Trophoblast cell (in vitro differentiated cells and primary cell): ENCODE measurements around the gene MTR.

Experiments used
- DNase-seq, 2 donors: peaks; one replicate each; pipeline ENCODE4 v3.0.0-alpha.2; 2016
- H2AFZ ChIP-seq: 2 replicates; pipeline ENCODE4 v1.6.1; 2013; ENCODE audit warnings: low read length, moderate library complexity, mild to moderate bottlenecking; ENCODE audit not compliant: insufficient read depth, poor library complexity
- H2AK5ac ChIP-seq: 2 replicates; pipeline ENCODE4 v1.6.1; 2013; ENCODE audit warnings: mild to moderate bottlenecking, low read length
- H2BK120ac ChIP-seq: 2 replicates; pipeline ENCODE4 v1.6.1; 2013; ENCODE audit warnings: low read length, mild to moderate bottlenecking, moderate library complexity; ENCODE audit not compliant: insufficient read depth, poor library complexity
- H2BK12ac ChIP-seq: 2 replicates; pipeline ENCODE4 v1.6.1; 2013; ENCODE audit warnings: mild to moderate bottlenecking, low read length, moderate library complexity
- H2BK5ac ChIP-seq: 2 replicates; pipeline ENCODE4 v1.6.1; 2013; ENCODE audit warnings: low read length, low read depth, moderate library complexity, mild to moderate bottlenecking; ENCODE audit not compliant: poor library complexity
- H3K14ac ChIP-seq: 2 replicates; pipeline ENCODE4 v1.6.1; 2013; ENCODE audit warnings: mild to moderate bottlenecking, low read length
- H3K18ac ChIP-seq: 2 replicates; pipeline ENCODE4 v1.6.1; 2013; ENCODE audit warnings: mild to moderate bottlenecking, low read length
- H3K23ac ChIP-seq: 2 replicates; pipeline ENCODE4 v1.6.1; 2013; ENCODE audit warnings: low read length
- H3K27ac ChIP-seq: 2 replicates; pipeline ENCODE4 v1.5.1; 2013; ENCODE audit warnings: low read depth, mild to moderate bottlenecking, inconsistent platforms, low read length, moderate library complexity
- H3K27me3 ChIP-seq: 2 replicates; pipeline ENCODE4 v1.6.1; 2013; ENCODE audit warnings: inconsistent platforms, mild to moderate bottlenecking, low read length, moderate library complexity; ENCODE audit not compliant: insufficient read depth
- H3K36me3 ChIP-seq, 2 experiments: 1 replicate in 1 of 2; 2 replicates in 1 of 2; pipeline ENCODE4 v1.6.1; 2013; ENCODE audit warnings: low read length in 2 of 2, mild to moderate bottlenecking in 2 of 2, moderate library complexity in 1 of 2; ENCODE audit not compliant: insufficient read depth in 2 of 2, control insufficient read depth in 1 of 2
- H3K4ac ChIP-seq: 2 replicates; pipeline ENCODE4 v1.6.1; 2013; ENCODE audit warnings: low read depth, mild to moderate bottlenecking, low read length, moderate library complexity
- H3K4me1 ChIP-seq, 2 experiments: 1 replicate in 1 of 2; 2 replicates in 1 of 2; pipeline ENCODE4 v1.6.1; 2013; ENCODE audit warnings: low read length in 2 of 2, mild to moderate bottlenecking in 2 of 2, moderate library complexity in 1 of 2; ENCODE audit not compliant: insufficient read depth in 2 of 2, control insufficient read depth in 1 of 2
- H3K4me2 ChIP-seq: 2 replicates; pipeline ENCODE4 v1.6.1; 2013; ENCODE audit warnings: inconsistent platforms, mild to moderate bottlenecking, low read length, moderate library complexity
- H3K4me3 ChIP-seq: 2 replicates; pipeline ENCODE4 v1.5.1; 2013; ENCODE audit warnings: mild to moderate bottlenecking, low read depth, low read length, inconsistent platforms
- H3K79me1 ChIP-seq: one replicate; pipeline ENCODE4 v1.6.1; 2013; ENCODE audit warnings: low read length
- H3K79me2 ChIP-seq: 2 replicates; pipeline ENCODE4 v1.6.1; 2013; ENCODE audit warnings: low read length, mild to moderate bottlenecking; ENCODE audit not compliant: control insufficient read depth, insufficient read depth, poor library complexity
- H3K9ac ChIP-seq: 2 replicates; pipeline ENCODE4 v1.6.1; 2013; ENCODE audit warnings: mild to moderate bottlenecking, low read length
- H3K9me3 ChIP-seq: 2 replicates; pipeline ENCODE4 v1.6.1; 2013; ENCODE audit warnings: low read depth, mild to moderate bottlenecking, control low read depth, inconsistent platforms, low read length; ENCODE audit not compliant: insufficient read depth
- H4K12ac ChIP-seq: 2 replicates; pipeline ENCODE4 v1.6.1; 2013; ENCODE audit warnings: low read depth, mild to moderate bottlenecking, low read length, moderate library complexity
- H4K8ac ChIP-seq: 2 replicates; pipeline ENCODE4 v1.6.1; 2013; ENCODE audit warnings: low read depth, mild to moderate bottlenecking, low read length, moderate library complexity
- H4K91ac ChIP-seq: one replicate; pipeline ENCODE4 v1.6.1; 2013; ENCODE audit warnings: low read depth, mild to moderate bottlenecking, low read length, moderate library complexity
- WGBS: extraction: QIAGEN DNeasy Blood & Tissue Kit; methylation state at CpG from one replicate; pipeline ENCODE4 v1.1.7; 2013; ENCODE audit warnings: missing lambda C conversion rate; ENCODE audit not compliant: insufficient read length, insufficient coverage; ENCODE audit errors: extremely low coverage; 5-methylcytosine and 5-hydroxymethylcytosine counted together

MTR gene

GRCh38 chr1:236886199-236886598, 91.1 kb downstream of the MTR start:
- H3K4ac ChIP-seq = no peak overlapping the region

GRCh38 chr1:236887081-236887480, 92.0 kb downstream of the MTR start:
- Histone ChIP-seq H3K9ac (no peak overlapping the region), H3K14ac (no peak overlapping the region), H2AK5ac (no peak overlapping the region), H4K91ac (no peak overlapping the region), H2AFZ (no peak overlapping the region), H2BK120ac (no peak overlapping the region), H2BK12ac (no peak overlapping the region), H3K9me3 (no peaks in the 10 kb centered on the region), H3K18ac (no peak overlapping the region), H3K27ac (no peak overlapping the region), H3K36me3 (peaks cover 3 to 19% of the 10 kb centered on the region in 2 experiments), H3K23ac (no peak overlapping the region), H4K8ac (no peak overlapping the region), H2BK5ac (no peak overlapping the region), H3K79me1 (peaks cover 14% of the 10 kb centered on the region), H3K4me2 (no peak overlapping the region), H3K4me1 (peaks cover 15 to 16% of the 10 kb centered on the region in 2 experiments), H3K79me2 (peaks cover 2% of the 10 kb centered on the region), H4K12ac (no peak overlapping the region), H3K4me3 (no peak overlapping the region), H3K27me3 (no peaks in the 10 kb centered on the region), H3K4ac (no peak overlapping the region)
- WGBS = no CpG with 5 or more reads among the region's 8 CpGs
- no peak for DNase-seq

More at GRCh38 chr1:236886199-236886598, 91.1 kb downstream of the MTR start:
- Histone ChIP-seq H4K8ac (no peak overlapping the region), H3K9me3 (no peaks in the 10 kb centered on the region), H2BK5ac (no peak overlapping the region), H3K4me3 (no peak overlapping the region), H4K12ac (no peak overlapping the region), H3K14ac (no peak overlapping the region), H2BK12ac (no peak overlapping the region), H3K4me2 (no peak overlapping the region), H3K27ac (no peak overlapping the region), H3K23ac (no peak overlapping the region), H2AFZ (no peak overlapping the region), H3K4me1 (peaks cover 10 to 11% of the 10 kb centered on the region in 2 experiments), H2AK5ac (no peak overlapping the region), H2BK120ac (no peak overlapping the region), H3K79me1 (peaks cover 11% of the 10 kb centered on the region), H3K36me3 (peaks cover 3 to 15% of the 10 kb centered on the region in 2 experiments), H3K27me3 (no peaks in the 10 kb centered on the region), H4K91ac (no peak overlapping the region), H3K9ac (no peak overlapping the region), H3K18ac (no peak overlapping the region), H3K79me2 (peaks cover 2% of the 10 kb centered on the region)
- no CpG with 5 or more reads among the region's 1 CpG for WGBS
- DNase-seq = no peak

DNA sequence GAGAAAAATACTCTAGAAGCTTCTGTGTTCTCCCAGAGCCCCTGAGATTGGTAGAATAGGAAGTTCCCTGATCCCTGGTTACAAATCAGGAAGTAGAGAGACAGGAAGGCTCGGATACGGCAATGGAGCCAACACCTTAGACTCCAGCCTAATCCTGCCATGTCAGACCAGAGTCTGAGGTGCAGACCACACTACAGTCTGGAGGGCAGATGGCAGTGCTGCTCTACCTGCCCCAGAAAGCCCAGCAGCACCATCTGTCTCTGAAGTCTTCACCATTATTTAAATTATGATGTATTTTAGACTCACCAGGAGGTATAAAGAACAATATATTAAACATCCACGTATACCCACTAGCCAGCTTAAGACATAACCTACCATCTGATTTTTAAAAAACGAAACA, 93.0 kb downstream of the MTR start:
- Histone ChIP-seq H2BK120ac (no peak overlapping the region), H3K36me3 (peaks cover 5 to 22% of the 10 kb centered on the region in 2 experiments), H3K23ac (no peak overlapping the region), H3K27me3 (no peaks in the 10 kb centered on the region), H3K4me3 (no peak overlapping the region), H3K9ac (no peak overlapping the region), H2AK5ac (no peak overlapping the region), H3K79me1 (peaks cover 15% of the 10 kb centered on the region), H2AFZ (no peak overlapping the region), H3K9me3 (no peaks in the 10 kb centered on the region), H3K4me2 (no peak overlapping the region), H3K14ac (no peak overlapping the region), H3K79me2 (peaks cover 2% of the 10 kb centered on the region), H3K4me1 (peaks cover 20 to 21% of the 10 kb centered on the region in 2 experiments), H2BK5ac (no peak overlapping the region), H3K27ac (no peak overlapping the region), H3K4ac (no peak overlapping the region), H4K91ac (no peak overlapping the region), H4K8ac (no peak overlapping the region), H2BK12ac (no peak overlapping the region), H3K18ac (no peak overlapping the region), H4K12ac (no peak overlapping the region)
- WGBS = no CpG with 5 or more reads among the region's 4 CpGs
- DNase-seq = no peak

DNA sequence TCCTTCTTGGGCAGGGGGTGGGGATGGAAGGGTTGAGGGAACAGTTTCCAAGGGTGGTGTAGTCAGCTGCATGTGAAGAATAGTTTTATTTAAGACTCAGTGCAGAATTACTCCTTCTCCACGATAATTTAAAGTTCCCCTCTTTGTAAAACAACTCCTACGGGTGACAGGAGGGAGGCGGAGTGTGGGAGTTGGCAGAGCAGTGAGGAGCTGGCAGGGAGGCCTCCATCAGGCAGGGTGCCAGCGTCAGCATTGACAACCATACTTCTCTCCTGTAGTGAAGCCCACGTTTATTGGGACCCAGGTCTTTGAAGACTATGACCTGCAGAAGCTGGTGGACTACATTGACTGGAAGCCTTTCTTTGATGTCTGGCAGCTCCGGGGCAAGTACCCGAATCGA, 93.8 kb downstream of the MTR start:
- Histone ChIP-seq H2AFZ (no peak overlapping the region), H4K8ac (no peak overlapping the region), H3K23ac (no peak overlapping the region), H3K79me1 (peaks cover 17% of the 10 kb centered on the region), H3K27me3 (no peaks in the 10 kb centered on the region), H3K27ac (no peak overlapping the region), H4K12ac (no peak overlapping the region), H3K4me2 (no peak overlapping the region), H3K14ac (no peak overlapping the region), H3K18ac (no peak overlapping the region), H3K79me2 (peaks cover 2% of the 10 kb centered on the region), H2BK120ac (no peak overlapping the region), H4K91ac (peak overlapping the region; percentile 48), H3K4ac (no peak overlapping the region), H2BK12ac (peak overlapping the region; percentile 35), H3K4me1 (peaks cover 22 to 23% of the 10 kb centered on the region in 2 experiments), H3K9ac (no peak overlapping the region), H2BK5ac (peak overlapping the region; percentile 19), H3K4me3 (no peak overlapping the region), H3K36me3 (peaks cover 5 to 21% of the 10 kb centered on the region in 2 experiments), H3K9me3 (no peaks in the 10 kb centered on the region), H2AK5ac (peak overlapping the region; percentile 16)
- no CpG with 5 or more reads among the region's 8 CpGs for WGBS
- DNase-seq = no peak
